Placental pericyte (primary cell): ENCODE results near the gene UFC1. TPM values are rescaled to one million over a fixed set of nuclear protein-coding genes. Genes with fewer than 3 reads are reported as not detected.

Source experiments
- small RNA-seq: library from RNA; depleted of rRNA; stranded (forward); fragments of <200 nt; gene quantifications from one replicate; pipeline ENCODE3, GENCODE V24; 2012; ENCODE audit warnings: low replicate concordance
- total RNA-seq: library from RNA; depleted of rRNA; stranded (reverse); fragments of >200 nt; gene quantifications from 2 replicates; pipeline ENCODE4 v1.2.3, GENCODE V29; 2012

The UFC1 gene
- total RNA-seq, result 66.7 and 120 TPM in 2 replicates

DNA sequence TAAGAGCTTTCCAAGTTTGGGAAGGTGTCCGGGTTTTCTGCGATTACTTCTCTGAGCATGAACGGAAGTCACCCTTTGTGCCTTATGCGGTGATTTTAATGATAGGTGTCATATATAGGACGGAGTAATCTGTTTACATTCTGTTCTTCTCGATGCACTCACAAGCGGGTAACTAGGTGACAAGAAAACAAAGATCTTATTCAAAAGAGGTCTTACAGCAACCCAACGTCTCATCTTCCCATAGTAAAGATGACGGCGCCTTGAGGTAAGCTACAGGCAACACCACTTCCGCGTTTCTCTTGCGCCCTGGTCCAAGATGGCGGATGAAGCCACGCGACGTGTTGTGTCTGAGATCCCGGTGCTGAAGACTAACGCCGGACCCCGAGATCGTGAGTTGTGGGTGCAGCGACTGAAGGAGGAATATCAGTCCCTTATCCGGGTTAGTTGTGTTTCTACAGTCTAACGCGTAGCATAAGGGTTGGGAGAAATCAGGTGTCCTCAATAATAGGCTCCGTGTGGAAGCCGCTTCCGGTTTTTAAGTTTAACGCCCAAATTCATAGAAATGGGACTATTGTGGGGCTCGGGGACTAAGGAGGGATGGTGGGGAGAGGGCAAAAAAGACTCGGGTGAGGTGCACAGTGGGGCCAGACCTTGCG, at the start of gene UFC1:
Gene UFC1, plus strand, starts transcription at position 297 of the 656 bp plus-strand sequence. Its CDS starts 20 bp downstream, at position 317.

DNA sequence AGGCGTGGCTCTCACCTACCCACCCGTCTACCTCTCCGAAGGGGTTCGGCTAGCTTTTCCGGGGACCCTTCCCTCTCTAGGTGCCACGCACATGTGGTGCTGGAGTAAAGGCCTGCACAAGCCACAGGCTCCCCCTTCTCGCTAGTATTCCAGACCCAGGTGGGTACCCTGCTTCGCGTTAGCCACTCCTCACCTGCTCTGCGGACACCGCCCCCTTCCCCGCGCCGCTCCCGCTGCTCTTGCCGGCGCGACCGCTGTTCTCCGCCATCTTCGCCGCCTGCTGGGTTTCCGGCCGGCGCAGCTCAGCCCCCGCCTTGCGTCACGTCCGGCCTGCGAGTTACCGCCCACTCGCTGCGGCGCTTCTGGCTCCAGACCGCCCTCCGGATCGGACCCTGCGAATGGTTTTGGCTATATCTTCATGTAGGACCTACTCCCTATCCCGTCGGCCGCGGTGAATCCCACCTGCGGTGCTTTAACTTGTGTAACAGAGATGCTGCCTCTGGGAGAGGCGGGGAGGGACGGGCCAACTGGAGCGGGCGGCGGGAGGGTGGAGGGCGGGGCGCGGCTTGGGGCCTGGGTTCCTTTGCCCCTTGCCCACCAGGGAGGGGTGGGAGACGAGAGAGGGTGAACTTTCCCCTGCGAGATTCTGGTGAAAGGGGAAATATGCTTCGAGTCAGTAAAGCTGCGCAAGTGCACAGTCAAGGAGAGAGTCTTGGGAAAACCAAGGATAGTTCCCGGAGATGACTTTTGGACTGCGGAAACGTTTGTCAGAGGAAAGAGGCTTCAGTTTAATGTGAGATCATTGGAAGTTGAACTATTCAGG, 35.8 kb upstream of the UFC1 start, which contains the start of the genes NIT1 and PFDN2:
Gene NIT1, plus strand, starts transcription at position 347 of the 823 bp plus-strand sequence. Its CDS starts 72 bp downstream, at position 419.
Gene PFDN2, minus strand, starts transcription at position 279 of the 823 bp plus-strand sequence. Its CDS starts 11 bp downstream, at position 268.

DNA sequence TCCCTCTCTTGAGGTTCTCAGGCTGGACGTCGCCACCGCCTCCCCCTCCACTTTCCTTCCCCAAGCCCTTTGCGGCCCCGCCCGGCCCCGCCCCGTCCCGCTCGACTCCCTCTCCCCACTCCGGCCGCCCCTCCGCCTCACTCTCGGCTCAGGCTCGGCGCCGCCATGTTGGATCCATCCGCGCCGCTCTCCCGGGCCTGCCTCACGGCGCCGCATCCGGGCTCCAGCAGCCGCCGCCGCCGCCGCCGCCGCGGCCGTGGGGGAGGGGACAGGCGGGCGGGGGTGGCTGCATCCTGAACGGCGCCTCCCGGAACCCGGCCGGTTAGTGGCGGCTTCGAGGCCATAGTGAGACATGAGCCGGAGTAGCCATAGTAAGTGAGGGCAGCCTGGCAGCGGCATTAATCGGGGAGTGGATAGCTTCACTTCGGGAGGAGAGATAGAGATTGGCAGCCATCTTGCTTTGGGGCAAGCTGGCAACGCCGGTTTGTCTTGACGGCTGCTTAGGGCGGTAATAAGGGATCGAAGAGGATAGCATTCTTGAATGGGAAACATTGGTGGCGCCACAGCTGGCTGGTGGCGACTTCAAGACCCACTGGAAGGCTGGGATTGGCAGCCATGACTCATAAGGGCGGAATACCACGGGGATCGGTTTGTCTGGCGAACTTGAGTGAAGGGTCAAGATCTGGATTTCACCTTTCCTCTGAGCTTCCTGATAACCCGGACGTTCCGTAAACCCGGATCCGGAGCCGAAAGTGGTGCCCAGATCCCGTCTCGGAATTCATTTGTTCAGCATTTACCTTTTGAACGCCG, 21.2 kb upstream of the UFC1 start, which contains the start of gene DEDD:
Gene DEDD, minus strand, starts transcription at position 258 of the 810 bp plus-strand sequence. CDS start 8,205 bp downstream, outside the sequence.

DNA sequence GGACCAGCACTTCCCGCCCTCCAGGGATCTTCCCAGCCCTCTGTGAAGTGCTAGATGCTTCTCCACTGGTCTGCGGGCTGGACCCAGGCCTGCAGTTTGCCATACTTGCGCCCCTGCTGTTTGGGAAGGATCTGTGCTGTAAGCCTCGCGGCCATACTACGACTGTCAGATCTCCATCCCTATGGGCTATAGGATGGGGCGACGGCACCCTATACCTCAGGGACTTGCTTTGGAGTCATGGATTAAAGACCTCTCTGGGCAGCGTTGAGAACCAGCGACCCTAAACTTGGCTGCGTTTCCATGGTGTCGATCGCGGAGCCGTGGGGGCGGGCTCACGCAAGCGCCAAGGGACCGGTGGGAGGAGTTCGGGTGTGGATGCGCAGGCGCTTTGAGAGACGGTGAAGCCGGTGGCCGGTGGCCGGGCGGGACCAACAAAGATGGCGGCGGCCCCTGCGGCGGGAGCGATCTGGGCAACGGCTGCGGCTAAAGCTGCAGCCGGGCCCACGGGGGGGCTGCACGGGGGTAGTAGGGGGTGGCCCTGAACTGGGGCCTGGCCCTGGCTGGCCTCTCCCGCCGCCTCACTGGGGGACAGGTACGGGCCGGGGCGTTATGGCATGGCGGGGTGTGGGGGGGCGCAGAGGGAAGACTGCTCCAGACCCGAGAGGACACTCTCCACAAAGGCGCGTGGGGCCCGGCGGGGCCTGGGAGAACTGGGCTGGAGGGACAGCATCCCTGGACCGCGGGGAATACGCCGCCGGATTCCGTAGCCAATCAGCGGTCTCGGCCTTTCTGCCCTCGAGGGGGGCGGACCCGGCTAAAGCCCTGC, 5.5 kb downstream of the UFC1 start, which contains the start of gene USP21:
Gene USP21, plus strand, starts transcription at position 414 of the 826 bp plus-strand sequence. CDS start 1,141 bp downstream, outside the sequence.

DNA sequence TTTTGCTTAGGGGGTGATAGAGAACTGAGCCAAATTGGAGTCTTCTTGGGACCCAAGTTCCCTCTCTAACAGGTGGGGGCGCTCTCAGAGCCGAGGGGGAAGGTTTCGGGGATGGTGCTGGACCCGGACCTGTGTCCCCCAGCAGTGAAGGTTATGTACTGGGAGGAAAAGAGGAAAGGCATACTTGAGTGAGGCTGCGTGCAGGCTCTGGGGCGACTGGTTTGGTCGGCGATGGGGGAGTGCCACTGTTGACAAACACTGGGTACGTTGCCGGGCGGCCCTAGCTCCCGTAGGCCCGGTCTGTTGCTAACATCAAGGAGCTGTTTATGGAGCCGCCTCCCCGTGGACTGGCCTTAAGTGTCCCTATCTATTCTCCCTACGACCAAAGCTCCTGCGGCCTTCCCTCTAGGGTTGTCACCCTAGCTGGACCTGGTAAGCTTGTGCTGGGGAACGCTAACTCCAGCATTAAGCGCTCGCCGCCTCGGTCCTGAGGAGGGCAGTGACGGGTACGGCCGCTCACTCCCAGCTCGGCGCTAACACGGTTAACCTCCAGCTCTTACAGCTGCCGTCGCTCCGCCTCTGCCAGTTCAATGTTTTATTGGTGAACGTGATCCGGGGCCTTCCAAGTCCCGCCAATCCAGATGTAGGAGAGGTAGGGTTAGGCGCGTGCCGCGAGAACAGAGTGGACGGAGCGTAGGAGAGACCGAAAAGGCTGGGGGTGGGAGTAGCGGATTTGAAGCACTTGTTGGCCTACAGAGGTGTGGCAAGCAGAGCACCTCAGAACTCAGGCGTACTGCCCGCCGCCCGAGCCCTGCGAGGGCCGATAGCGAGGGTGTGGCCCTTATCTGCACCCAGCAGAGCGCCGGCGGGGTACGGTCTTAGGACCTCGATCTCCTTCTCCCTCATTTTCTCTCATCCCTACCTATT, 12.2 kb downstream of the UFC1 start, which contains the start of gene PPOX:
Gene PPOX, plus strand, starts transcription at position 685 of the 927 bp plus-strand sequence. CDS start 422 bp downstream, outside the sequence.

DNA sequence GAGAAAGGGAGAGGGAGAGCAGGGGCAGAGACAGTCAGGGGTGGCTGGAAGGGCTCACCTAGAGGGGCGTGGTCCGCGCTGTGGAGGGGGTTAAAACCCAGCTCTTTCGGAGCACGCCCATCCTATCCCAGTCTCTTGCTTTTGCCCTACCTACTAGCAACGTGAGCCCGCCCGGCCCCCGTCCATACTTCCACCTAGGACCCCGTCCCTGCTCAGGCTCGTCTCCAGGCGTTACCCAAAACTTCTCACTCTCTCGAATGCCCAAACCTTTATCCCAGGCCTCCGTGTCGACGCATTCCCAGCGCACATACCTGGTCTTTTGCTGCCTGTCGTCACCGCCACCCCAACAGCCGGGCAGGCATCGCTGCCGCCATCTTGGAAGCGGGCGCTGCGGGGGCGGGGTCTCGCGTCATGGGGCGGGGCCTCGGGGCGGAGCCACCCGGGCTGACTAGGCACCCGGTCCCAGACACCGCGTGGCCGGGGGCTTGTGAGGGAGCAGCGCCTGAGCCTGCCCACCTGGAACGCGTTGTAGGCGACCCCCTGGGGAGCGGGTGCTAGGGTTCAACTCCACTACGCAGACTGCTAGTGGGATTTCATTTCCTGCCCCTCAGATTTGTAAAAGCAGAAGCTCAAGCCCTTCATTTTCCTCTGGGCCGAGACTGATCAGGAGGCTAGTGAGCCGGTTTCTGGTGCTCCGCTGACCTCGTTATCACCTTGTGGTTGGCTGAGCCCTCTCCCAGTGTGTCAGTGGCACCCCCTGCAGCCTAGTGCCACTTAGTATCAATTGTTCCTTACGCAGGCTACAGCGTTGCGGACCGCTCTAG, 23.5 kb downstream of the UFC1 start, which contains the start of gene B4GALT3:
Gene B4GALT3, minus strand, starts transcription at position 396 of the 824 bp plus-strand sequence. CDS start 1,447 bp downstream, outside the sequence.

DNA sequence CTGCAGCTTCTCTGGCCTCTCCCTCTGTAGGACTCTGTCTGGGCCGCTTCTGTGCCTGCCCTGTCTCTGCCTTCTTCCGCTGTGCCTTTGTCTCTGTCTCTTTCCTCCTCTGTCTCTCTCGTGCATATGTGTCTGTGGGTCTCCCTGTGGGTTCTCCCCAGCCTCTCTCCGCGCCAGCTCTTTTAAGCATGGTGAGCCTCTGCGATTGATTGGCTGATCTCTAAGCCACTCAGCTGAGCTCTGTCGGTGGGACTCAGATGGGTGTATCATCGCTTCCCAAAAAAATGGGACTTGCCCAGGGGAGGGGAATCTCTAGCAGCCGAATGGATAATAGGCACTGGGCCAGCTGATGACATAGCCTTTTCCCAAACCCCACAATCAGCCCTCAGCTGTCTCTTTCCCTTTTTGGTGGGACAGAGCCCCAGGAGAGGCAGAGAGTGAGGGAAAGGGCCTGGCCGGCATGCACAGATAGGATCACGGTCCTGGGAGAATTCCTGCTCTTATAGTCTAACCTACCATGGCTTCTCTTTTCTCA, 45.2 kb downstream of the UFC1 start, which contains the start of gene ADAMTS4:
Gene ADAMTS4, minus strand, starts transcription at position 158 of the 535 bp plus-strand sequence. CDS start 427 bp downstream, outside the sequence.

DNA sequence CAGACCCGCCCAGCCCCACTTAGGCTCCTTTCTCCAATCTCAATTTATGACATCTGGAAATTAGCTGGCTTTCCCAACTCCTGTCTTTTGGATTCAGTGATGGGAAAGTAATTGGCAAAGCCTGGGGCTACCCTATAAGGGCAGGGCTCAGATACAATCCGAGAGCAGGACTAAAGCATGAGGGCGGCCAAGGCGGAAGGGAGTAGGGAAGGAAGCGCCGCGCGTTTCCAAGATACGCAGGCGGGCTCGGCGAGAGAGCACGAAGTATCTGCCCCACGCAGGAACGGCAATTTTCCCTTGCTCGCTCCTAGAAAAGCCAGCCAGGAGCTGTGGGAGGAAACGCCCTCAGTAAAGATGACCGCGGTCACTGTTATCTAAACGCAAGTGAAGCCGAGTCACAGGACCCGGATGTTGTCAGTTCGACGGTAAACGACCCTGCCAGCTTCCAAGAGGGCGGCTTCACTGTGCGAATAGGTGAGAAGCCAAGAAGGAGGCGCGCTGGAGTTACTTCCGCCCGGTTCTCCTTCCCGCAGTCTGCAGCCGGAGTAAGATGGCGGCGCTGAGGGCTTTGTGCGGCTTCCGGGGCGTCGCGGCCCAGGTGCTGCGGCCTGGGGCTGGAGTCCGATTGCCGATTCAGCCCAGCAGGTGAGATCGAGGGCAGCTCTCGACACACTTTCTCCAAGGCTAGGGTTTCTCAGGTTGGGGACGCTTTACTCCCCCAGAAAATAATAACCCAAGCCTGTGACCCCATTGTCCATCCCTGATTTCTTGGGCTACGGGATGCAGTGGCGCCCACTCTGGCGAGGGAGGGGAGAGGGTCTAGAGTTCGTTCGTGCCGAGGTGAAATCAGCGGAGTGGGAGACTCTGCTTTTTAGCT, 48.3 kb downstream of the UFC1 start, which contains the start of gene NDUFS2:
Gene NDUFS2, plus strand, starts transcription at position 532 of the 877 bp plus-strand sequence. Its CDS starts 19 bp downstream, at position 551.

Small RNA genes within 50 kb of the gene (small RNA-seq; reads per million reads assigned to genes)
- gene RF01225, result not detected

Other genes with a start within 250 kb of the UFC1 start
- not detected in 2 replicates for gene ITLN2, start 199.2 kb upstream of the UFC1 start, total RNA-seq
- 3.7 and 12.7 TPM in 2 replicates for gene F11R, start 132.8 kb upstream of the UFC1 start, total RNA-seq
- 5.7 and 6.7 TPM in 2 replicates for gene TSTD1, start 115.0 kb upstream of the UFC1 start, total RNA-seq
- 51.0 and 92.8 TPM in 2 replicates for gene USF1, start 108.0 kb upstream of the UFC1 start, total RNA-seq
- under 0.01 TPM in 1 of 2 replicates, not detected in the other for gene ARHGAP30, start 84.1 kb upstream of the UFC1 start, total RNA-seq
- 1.1 and 2.6 TPM in 2 replicates for gene NECTIN4, start 64.4 kb upstream of the UFC1 start, total RNA-seq
- 0.66 and 1.1 TPM in 2 replicates for gene KLHDC9, start 55.6 kb upstream of the UFC1 start, total RNA-seq
- 29.8 and 78.3 TPM in 2 replicates for gene PFDN2, start 35.9 kb upstream of the UFC1 start, total RNA-seq
- 23.2 and 34.6 TPM in 2 replicates for gene NIT1, start 35.9 kb upstream of the UFC1 start, total RNA-seq
- 31.5 and 35.9 TPM in 2 replicates for gene DEDD, start 21.3 kb upstream of the UFC1 start, total RNA-seq
- 10.7 and 12.0 TPM in 2 replicates for gene USP21, start 5.5 kb downstream of the UFC1 start, total RNA-seq
- 10.1 and 16.5 TPM in 2 replicates for gene PPOX, start 12.4 kb downstream of the UFC1 start, total RNA-seq
- gene B4GALT3, start 23.5 kb downstream of the UFC1 start, total RNA-seq, result 33.9 and 34.1 TPM in 2 replicates
- 4.2 and 27.5 TPM in 2 replicates for gene ADAMTS4, start 45.1 kb downstream of the UFC1 start, total RNA-seq
- 101 and 115 TPM in 2 replicates for gene NDUFS2, start 48.4 kb downstream of the UFC1 start, total RNA-seq
- not detected in 2 replicates for gene FCER1G, start 61.3 kb downstream of the UFC1 start, total RNA-seq
- not detected in 2 replicates for gene APOA2, start 69.7 kb downstream of the UFC1 start, total RNA-seq
- 6.6 and 15.3 TPM in 2 replicates for gene TOMM40L, start 72.1 kb downstream of the UFC1 start, total RNA-seq
- not detected in 2 replicates for gene NR1I3, start 84.2 kb downstream of the UFC1 start, total RNA-seq
- not detected in 2 replicates for gene PCP4L1, start 104.8 kb downstream of the UFC1 start, total RNA-seq
- 0.44 and 1.1 TPM in 2 replicates for gene MPZ, start 156.0 kb downstream of the UFC1 start, total RNA-seq
- 33.6 and 49.0 TPM in 2 replicates for gene SDHC, start 160.4 kb downstream of the UFC1 start, total RNA-seq
- not detected in 2 replicates for gene CFAP126, start 213.9 kb downstream of the UFC1 start, total RNA-seq